A673 (cell line): ENCODE data around the gene C2. TPM values are rescaled to one million over a fixed set of nuclear protein-coding genes. Genes with fewer than 3 reads are reported as not detected.
A peak's percentile ranks its signal among the peaks of the same experiment; 100 is the strongest.

Source experiments
- BruUV-seq: library from RNA; stranded (reverse); fragments of 400-500 nt; replicated peaks from 2 replicates; lab custom pipeline; 2021; lab: Mats Ljungman, UMichigan
- CTCF ChIA-PET: fragments of 300-600 bp; sonication (Branson Sonifier 250); formaldehyde crosslinking; loops from one replicate; lab custom pipeline; 2022; ENCODE audit warnings: antibody characterized with exemption; lab: Charles Lee
- POLR2A ChIA-PET: fragments of 300-600 bp; sonication (Branson Sonifier 250); formaldehyde crosslinking; loops from one replicate; lab custom pipeline; 2022; ENCODE audit warnings: antibody characterized with exemption; ENCODE audit not compliant: low non-redundant PET; lab: Charles Lee
- DNase-seq: peaks from one replicate; pipeline ENCODE4 v3.0.0-alpha.2; 2015; ENCODE audit warnings: low spot score
- H3K27ac ChIP-seq: fragments of 200-600 bp; sonication (generic); 2 replicates; pipeline ENCODE4 v1.5.1; 2016; ENCODE audit warnings: mixed run types, low read depth, mild to moderate bottlenecking, mixed read lengths, antibody characterized with exemption, low read length; ENCODE audit not compliant: poor library complexity, severe bottlenecking
- H3K27me3 ChIP-seq: fragments of 200-600 bp; sonication (generic); replicated peaks from 2 replicates; pipeline ENCODE4 v1.6.1; 2017; ENCODE audit warnings: mixed run types, low read depth, mild to moderate bottlenecking, mixed read lengths, antibody characterized with exemption, low read length; ENCODE audit not compliant: insufficient read depth, poor library complexity
- H3K36me3 ChIP-seq: fragments of 200-600 bp; sonication (generic); 2 replicates; pipeline ENCODE4 v1.6.1; 2016; ENCODE audit warnings: mixed run types, mild to moderate bottlenecking, mixed read lengths, antibody characterized with exemption, low read length; ENCODE audit not compliant: insufficient read depth, poor library complexity, severe bottlenecking
- H3K4me1 ChIP-seq: fragments of 200-600 bp; sonication (generic); 2 replicates; pipeline ENCODE4 v1.6.1; 2017; ENCODE audit warnings: mixed run types, mild to moderate bottlenecking, mixed read lengths, antibody characterized with exemption, low read length; ENCODE audit not compliant: insufficient read depth, poor library complexity, severe bottlenecking
- H3K4me3 ChIP-seq: fragments of 200-600 bp; sonication (generic); 2 replicates; pipeline ENCODE4 v1.5.1; 2016; ENCODE audit warnings: low read depth, mixed run types, mild to moderate bottlenecking, mixed read lengths, low read length; ENCODE audit not compliant: poor library complexity, severe bottlenecking
- H3K9me3 ChIP-seq: fragments of 200-600 bp; sonication (generic); 2 replicates; pipeline ENCODE4 v1.6.1; 2016; ENCODE audit warnings: mixed run types, low read depth, mild to moderate bottlenecking, mixed read lengths, antibody characterized with exemption, low read length; ENCODE audit not compliant: poor library complexity, severe bottlenecking
- CTCF ChIP-seq: fragments of 300-800, 200-600 bp; sonication (generic); conservative IDR thresholded peaks from 2 replicates; pipeline ENCODE4 v1.5.1; 2017; ENCODE audit warnings: low read depth, mild to moderate bottlenecking, antibody characterized with exemption, low read length, moderate library complexity, mixed read lengths
- EZH2 ChIP-seq: fragments of 200-600 bp; sonication (generic); IDR thresholded peaks from 2 replicates; pipeline ENCODE4 v1.6.1; 2017; ENCODE audit warnings: borderline replicate concordance, low read depth, mild to moderate bottlenecking, mixed read lengths, antibody characterized with exemption, low read length; ENCODE audit not compliant: poor library complexity, severe bottlenecking
- intact Hi-C: fragments of 100-400 bp; cut with micrococcal nuclease; formaldehyde crosslinking; loops from one replicate; pipeline ENCODE4 v1.10.0; 2022; ENCODE audit not compliant: unreplicated experiment
- total RNA-seq: library from RNA; stranded (reverse); gene quantifications from 2 replicates; pipeline ENCODE4 v1.2.3, GENCODE V29; 2021

The C2 gene
- total RNA-seq, 1 experiment from 2014 or later = 0.56 TPM

DNA sequence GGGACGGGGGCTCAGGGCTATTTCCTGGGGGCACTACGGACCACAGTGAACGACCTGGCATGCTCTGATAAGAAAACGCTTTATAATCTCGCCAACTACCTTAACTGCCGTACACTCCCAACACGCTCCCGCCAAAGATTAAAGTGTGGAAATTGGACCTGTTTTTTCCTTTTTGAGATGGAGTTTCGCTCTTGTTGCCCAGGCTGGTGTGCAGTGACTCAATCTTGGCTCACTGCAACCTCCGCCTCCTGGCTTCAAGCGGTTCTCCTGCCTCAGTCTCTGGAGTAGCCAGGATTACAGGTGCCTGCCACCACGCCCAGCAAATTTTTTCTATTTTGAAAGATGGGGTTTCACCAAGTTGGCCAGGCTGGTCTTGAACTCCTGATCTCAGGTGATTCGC, 48.4 kb upstream of the C2 start:
- no peak overlapping the region for H3K27ac ChIP-seq
- no peaks in the 10 kb centered on the region for H3K27me3 ChIP-seq
- BruUV-seq = no TSS peak
- H3K9me3 ChIP-seq = no peaks in the 10 kb centered on the region
- ChIA-PET CTCF (no interaction called here), POLR2A (interaction anchor here (0.6 kb wide), 1 partner anchor 15 kb away, joined by 3 read pairs; no protein-coding TSS in a partner anchor)
- H3K4me1 ChIP-seq = no peaks in the 10 kb centered on the region
- TF ChIP-seq CTCF = no peak
- no peak for TF ChIP-seq EZH2
- intact Hi-C loops = no loop called here
- no peak overlapping the region for H3K4me3 ChIP-seq
- DNase-seq = no peak
- H3K36me3 ChIP-seq = peaks cover 44% of the 10 kb centered on the region

GRCh38 chr6:31879901-31880300, 47.6 kb upstream of the C2 start:
- CTCF ChIA-PET = no interaction called here
- no peaks in the 10 kb centered on the region for H3K4me1 ChIP-seq
- TF ChIP-seq EZH2 (no peak), CTCF (no peak)
- no peak for DNase-seq
- TSS peak; percentile 98 for BruUV-seq
- peaks cover 52% of the 10 kb centered on the region for H3K36me3 ChIP-seq
- H3K27me3 ChIP-seq = no peaks in the 10 kb centered on the region
- POLR2A ChIA-PET = no interaction called here
- intact Hi-C loops = no loop called here
- H3K27ac ChIP-seq = no peak overlapping the region
- H3K9me3 ChIP-seq = no peaks in the 10 kb centered on the region
- H3K4me3 ChIP-seq = no peak overlapping the region

DNA sequence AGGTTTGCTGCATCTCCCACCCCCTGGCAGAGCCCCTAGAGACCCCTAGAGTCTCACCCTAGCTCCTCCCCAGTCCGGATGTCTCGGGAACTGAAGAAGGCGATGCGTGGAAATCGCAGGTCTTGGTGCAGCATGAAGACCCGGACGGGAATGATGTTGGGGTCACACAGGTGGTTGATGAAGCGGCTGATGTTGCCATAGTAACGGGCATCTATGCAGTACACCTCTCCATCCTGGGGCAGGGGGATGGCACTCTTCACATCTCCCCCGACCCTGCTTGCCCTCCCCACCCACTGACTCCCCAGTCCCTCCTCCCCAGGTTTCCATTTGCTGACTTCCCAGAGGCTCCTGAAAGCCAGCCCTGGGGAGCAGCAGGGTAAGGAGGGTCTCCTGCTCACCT, 46.9 kb upstream of the C2 start:
- Histone ChIP-seq H3K27ac (no peak overlapping the region), H3K27me3 (no peaks in the 10 kb centered on the region), H3K4me3 (no peak overlapping the region), H3K4me1 (no peaks in the 10 kb centered on the region), H3K36me3 (peaks cover 59% of the 10 kb centered on the region), H3K9me3 (no peaks in the 10 kb centered on the region)
- DNase-seq = no peak
- intact Hi-C loops = no loop called here
- BruUV-seq = no TSS peak
- ChIA-PET CTCF (no interaction called here), POLR2A (no interaction called here)
- TF ChIP-seq CTCF (no peak), EZH2 (no peak)
